HG03175 (cell line): ENCODE results near the gene NPAS3.

Source experiments
- ATAC-seq: cut with Tn5 transposase; IDR thresholded peaks from one replicate; pipeline ENCODE4 v1.9.1; 2021; ENCODE audit warnings: mild to moderate bottlenecking, moderate library complexity; ENCODE audit not compliant: unreplicated experiment

The NPAS3 gene

GRCh38 chr14:33606591-33606990 lies 667.9 kb downstream of the NPAS3 start:
- no peak for ATAC-seq

- no peak for ATAC-seq
Observed at GRCh38 chr14:33609582-33609981, 670.9 kb downstream of the NPAS3 start.

- no peak for ATAC-seq
Observed at GRCh38 chr14:33610121-33610520, 671.4 kb downstream of the NPAS3 start.

- ATAC-seq, result no peak
Observed at GRCh38 chr14:33611405-33612196, 672.9 kb downstream of the NPAS3 start.

GRCh38 chr14:33612197-33612505 lies 673.5 kb downstream of the NPAS3 start:
- ATAC-seq, result no peak

GRCh38 chr14:33617154-33617553 lies 678.5 kb downstream of the NPAS3 start:
- ATAC-seq, result no peak

GRCh38 chr14:33618361-33619105 lies 679.9 kb downstream of the NPAS3 start:
- ATAC-seq, result no peak

- no peak for ATAC-seq
Observed at GRCh38 chr14:33622496-33622895, 683.8 kb downstream of the NPAS3 start.

- no peak for ATAC-seq
Observed at GRCh38 chr14:33629792-33630191, 691.1 kb downstream of the NPAS3 start.

GRCh38 chr14:33631021-33631420 lies 692.3 kb downstream of the NPAS3 start:
- ATAC-seq, result no peak

- no peak for ATAC-seq
Observed at GRCh38 chr14:33631441-33631840, 692.8 kb downstream of the NPAS3 start.

- ATAC-seq, result no peak
Observed at GRCh38 chr14:33634631-33635030, 696.0 kb downstream of the NPAS3 start.

GRCh38 chr14:33636716-33637115 lies 698.0 kb downstream of the NPAS3 start:
- no peak for ATAC-seq

GRCh38 chr14:33642080-33642479 lies 703.4 kb downstream of the NPAS3 start:
- no peak for ATAC-seq

- ATAC-seq, result no peak
Observed at GRCh38 chr14:33642691-33643244, 704.1 kb downstream of the NPAS3 start.

GRCh38 chr14:33643426-33644181 lies 704.9 kb downstream of the NPAS3 start:
- no peak for ATAC-seq

GRCh38 chr14:33646692-33647260 lies 708.1 kb downstream of the NPAS3 start:
- no peak for ATAC-seq

GRCh38 chr14:33647385-33647786 lies 708.7 kb downstream of the NPAS3 start:
- ATAC-seq, result no peak

- ATAC-seq, result no peak
Observed at GRCh38 chr14:33650430-33650829, 711.8 kb downstream of the NPAS3 start.

- ATAC-seq, result no peak
Observed at GRCh38 chr14:33652566-33653307, 714.1 kb downstream of the NPAS3 start.
